HCT116 (cell line): ENCODE results near the gene PCSK6.

Experiments
- ZNF274 ChIP-seq: fragments of 200-500 bp; sonication (Bioruptor generic); IDR thresholded peaks from 2 replicates; pipeline ENCODE4 v1.6.1; 2014; ENCODE audit warnings: mild to moderate bottlenecking, low read depth, low read length, inconsistent platforms
- TF ChIP-seq, protein P1 (sequence below), 3 experiments: fragments of 200-600 bp in 1 of 3; sonication (generic) in 1 of 3; IDR thresholded peaks in 2 of 3; conservative IDR thresholded peaks in 1 of 3; 2 replicates each; pipeline ENCODE4 v1.5.1; 2012 to 2017; ENCODE audit warnings: low read depth in 2 of 3, low read length in 2 of 3, antibody characterized with exemption in 1 of 3, borderline replicate concordance in 1 of 3, control low read depth in 1 of 3, mild to moderate bottlenecking in 1 of 3, mixed read lengths in 1 of 3, mixed run types in 1 of 3, moderate library complexity in 1 of 3; ENCODE audit not compliant: insufficient read depth in 1 of 3

DNA sequence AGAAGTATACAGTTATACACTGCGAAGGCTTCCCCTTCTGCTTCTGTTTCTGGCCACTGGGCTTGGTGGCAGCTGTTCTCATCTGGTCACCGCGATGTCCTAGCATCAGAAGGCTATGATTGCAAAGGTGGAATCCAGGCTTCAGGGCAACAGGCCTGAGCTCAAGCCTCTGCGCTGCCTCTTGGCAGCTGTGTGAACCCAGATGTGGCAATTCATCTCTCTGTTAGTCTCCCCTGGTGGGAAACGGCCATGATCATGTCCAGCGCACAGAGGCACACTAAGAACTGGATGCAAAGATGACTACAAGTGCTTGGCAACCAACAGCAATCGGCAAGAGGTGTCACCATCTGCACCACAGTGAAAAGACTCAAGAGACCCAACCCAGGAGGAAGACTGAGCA, 78.9 kb downstream of the PCSK6 start:
- TF ChIP-seq, protein P1, sequence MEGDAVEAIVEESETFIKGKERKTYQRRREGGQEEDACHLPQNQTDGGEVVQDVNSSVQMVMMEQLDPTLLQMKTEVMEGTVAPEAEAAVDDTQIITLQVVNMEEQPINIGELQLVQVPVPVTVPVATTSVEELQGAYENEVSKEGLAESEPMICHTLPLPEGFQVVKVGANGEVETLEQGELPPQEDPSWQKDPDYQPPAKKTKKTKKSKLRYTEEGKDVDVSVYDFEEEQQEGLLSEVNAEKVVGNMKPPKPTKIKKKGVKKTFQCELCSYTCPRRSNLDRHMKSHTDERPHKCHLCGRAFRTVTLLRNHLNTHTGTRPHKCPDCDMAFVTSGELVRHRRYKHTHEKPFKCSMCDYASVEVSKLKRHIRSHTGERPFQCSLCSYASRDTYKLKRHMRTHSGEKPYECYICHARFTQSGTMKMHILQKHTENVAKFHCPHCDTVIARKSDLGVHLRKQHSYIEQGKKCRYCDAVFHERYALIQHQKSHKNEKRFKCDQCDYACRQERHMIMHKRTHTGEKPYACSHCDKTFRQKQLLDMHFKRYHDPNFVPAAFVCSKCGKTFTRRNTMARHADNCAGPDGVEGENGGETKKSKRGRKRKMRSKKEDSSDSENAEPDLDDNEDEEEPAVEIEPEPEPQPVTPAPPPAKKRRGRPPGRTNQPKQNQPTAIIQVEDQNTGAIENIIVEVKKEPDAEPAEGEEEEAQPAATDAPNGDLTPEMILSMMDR (IDR thresholded peaks at IDR 0.05 in 2 of 3, conservative IDR thresholded peaks at IDR 0.05 in 1 of 3; ENCODE audit: borderline replicate concordance in 1 of 3, insufficient read depth in 1 of 3, low read depth in 2 of 3, low read length in 2 of 3): no peak
- no peak for TF ChIP-seq ZNF274
